ENCODE results near the gene TUBB.

The TUBB gene

DNA sequence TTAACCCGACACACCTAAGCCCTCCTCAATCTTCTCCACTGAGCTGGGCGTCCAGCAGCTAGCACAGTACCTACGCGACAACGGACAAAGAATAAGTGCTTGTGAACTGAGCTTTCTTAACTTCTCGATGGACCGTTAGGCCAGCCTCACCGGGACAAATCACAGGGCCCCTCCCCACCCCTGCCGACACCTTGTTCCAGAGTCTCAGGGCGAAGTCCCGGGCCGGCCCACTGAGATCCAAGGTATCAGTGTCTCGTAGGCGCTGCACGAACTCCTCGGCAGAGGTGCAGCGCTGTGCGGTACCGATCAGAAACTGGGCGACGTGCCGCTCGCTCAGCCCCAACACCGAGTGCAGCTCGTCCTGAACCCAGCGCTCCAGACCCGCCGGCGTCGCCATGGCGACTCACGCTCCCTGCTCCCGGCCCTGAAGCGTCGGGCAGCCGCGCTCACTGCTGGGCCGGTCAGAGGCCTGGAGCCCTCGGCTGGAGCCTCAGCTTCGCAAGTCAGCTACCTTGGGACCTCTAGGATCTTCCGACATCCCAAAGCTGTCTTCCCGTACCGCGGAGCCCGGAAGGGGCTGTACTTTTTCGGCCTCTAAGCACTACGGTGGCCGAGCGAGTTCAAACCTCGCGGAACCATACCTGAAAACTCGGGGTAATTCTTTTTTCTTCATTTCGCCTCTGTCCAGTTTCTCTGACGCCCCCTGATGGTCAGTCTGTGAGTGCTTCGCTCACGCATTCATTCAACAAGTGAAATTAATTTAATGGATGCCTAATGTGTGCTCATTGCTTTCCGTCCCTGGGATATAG is 47.5 kb upstream of the TUBB start, which contains the start of gene DHX16 (continued):
- TF ChIP-seq, protein P1, sequence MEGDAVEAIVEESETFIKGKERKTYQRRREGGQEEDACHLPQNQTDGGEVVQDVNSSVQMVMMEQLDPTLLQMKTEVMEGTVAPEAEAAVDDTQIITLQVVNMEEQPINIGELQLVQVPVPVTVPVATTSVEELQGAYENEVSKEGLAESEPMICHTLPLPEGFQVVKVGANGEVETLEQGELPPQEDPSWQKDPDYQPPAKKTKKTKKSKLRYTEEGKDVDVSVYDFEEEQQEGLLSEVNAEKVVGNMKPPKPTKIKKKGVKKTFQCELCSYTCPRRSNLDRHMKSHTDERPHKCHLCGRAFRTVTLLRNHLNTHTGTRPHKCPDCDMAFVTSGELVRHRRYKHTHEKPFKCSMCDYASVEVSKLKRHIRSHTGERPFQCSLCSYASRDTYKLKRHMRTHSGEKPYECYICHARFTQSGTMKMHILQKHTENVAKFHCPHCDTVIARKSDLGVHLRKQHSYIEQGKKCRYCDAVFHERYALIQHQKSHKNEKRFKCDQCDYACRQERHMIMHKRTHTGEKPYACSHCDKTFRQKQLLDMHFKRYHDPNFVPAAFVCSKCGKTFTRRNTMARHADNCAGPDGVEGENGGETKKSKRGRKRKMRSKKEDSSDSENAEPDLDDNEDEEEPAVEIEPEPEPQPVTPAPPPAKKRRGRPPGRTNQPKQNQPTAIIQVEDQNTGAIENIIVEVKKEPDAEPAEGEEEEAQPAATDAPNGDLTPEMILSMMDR (tag by site-specific recombination; IDR thresholded peaks at IDR 0.05) = peak; percentile 81; the same call in 1 of the 2 replicates
- peak; percentile 78 for TF ChIP-seq ZNF629 (tag by site-specific recombination; IDR thresholded peaks at IDR 0.05)
- TF ChIP-seq ZNF391 (tag by site-specific recombination; IDR thresholded peaks at IDR 0.05; ENCODE audit: borderline replicate concordance, low read depth) = peak; percentile 76; the same call in 1 of the 2 replicates
- peak; percentile 61; the same call in 1 of the 2 replicates for TF ChIP-seq ZNF558 (tag by site-specific recombination; IDR thresholded peaks at IDR 0.05)
- TF ChIP-seq, protein P2, sequence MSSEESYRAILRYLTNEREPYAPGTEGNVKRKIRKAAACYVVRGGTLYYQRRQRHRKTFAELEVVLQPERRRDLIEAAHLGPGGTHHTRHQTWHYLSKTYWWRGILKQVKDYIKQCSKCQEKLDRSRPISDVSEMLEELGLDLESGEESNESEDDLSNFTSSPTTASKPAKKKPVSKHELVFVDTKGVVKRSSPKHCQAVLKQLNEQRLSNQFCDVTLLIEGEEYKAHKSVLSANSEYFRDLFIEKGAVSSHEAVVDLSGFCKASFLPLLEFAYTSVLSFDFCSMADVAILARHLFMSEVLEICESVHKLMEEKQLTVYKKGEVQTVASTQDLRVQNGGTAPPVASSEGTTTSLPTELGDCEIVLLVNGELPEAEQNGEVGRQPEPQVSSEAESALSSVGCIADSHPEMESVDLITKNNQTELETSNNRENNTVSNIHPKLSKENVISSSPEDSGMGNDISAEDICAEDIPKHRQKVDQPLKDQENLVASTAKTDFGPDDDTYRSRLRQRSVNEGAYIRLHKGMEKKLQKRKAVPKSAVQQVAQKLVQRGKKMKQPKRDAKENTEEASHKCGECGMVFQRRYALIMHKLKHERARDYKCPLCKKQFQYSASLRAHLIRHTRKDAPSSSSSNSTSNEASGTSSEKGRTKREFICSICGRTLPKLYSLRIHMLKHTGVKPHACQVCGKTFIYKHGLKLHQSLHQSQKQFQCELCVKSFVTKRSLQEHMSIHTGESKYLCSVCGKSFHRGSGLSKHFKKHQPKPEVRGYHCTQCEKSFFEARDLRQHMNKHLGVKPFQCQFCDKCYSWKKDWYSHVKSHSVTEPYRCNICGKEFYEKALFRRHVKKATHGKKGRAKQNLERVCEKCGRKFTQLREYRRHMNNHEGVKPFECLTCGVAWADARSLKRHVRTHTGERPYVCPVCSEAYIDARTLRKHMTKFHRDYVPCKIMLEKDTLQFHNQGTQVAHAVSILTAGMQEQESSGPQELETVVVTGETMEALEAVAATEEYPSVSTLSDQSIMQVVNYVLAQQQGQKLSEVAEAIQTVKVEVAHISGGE (tag by site-specific recombination; conservative IDR thresholded peaks at IDR 0.05; ENCODE audit: low read depth) = peak; percentile 92
- no peak for TF ChIP-seq HOXA7 (CRISPR knock-in tag; IDR thresholded peaks at IDR 0.05; ENCODE audit: borderline replicate concordance)
- TF ChIP-seq ZNF548 (tag by site-specific recombination; IDR thresholded peaks at IDR 0.05) = no peak
- TF ChIP-seq ZNF658 (tag by site-specific recombination; IDR thresholded peaks at IDR 0.05) = 0 out of 2 replicates have a peak, but pooled peaks have one; percentile 48
- TF ChIP-seq, protein P3, sequence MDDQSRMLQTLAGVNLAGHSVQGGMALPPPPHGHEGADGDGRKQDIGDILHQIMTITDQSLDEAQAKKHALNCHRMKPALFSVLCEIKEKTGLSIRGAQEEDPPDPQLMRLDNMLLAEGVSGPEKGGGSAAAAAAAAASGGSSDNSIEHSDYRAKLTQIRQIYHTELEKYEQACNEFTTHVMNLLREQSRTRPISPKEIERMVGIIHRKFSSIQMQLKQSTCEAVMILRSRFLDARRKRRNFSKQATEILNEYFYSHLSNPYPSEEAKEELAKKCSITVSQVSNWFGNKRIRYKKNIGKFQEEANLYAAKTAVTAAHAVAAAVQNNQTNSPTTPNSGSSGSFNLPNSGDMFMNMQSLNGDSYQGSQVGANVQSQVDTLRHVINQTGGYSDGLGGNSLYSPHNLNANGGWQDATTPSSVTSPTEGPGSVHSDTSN (CRISPR knock-in tag; IDR thresholded peaks at IDR 0.05) = peak; percentile 94; the same call in 1 of the 2 replicates
- TF ChIP-seq, protein P4, sequence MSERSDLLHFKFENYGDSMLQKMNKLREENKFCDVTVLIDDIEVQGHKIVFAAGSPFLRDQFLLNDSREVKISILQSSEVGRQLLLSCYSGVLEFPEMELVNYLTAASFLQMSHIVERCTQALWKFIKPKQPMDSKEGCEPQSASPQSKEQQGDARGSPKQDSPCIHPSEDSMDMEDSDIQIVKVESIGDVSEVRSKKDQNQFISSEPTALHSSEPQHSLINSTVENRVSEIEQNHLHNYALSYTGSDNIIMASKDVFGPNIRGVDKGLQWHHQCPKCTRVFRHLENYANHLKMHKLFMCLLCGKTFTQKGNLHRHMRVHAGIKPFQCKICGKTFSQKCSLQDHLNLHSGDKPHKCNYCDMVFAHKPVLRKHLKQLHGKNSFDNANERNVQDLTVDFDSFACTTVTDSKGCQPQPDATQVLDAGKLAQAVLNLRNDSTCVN (tag by site-specific recombination; optimal IDR thresholded peaks at IDR 0.05) = peak; percentile 31
- no peak for TF ChIP-seq ZNF701 (tag by site-specific recombination; IDR thresholded peaks at IDR 0.05)
- TF ChIP-seq, protein P5, sequence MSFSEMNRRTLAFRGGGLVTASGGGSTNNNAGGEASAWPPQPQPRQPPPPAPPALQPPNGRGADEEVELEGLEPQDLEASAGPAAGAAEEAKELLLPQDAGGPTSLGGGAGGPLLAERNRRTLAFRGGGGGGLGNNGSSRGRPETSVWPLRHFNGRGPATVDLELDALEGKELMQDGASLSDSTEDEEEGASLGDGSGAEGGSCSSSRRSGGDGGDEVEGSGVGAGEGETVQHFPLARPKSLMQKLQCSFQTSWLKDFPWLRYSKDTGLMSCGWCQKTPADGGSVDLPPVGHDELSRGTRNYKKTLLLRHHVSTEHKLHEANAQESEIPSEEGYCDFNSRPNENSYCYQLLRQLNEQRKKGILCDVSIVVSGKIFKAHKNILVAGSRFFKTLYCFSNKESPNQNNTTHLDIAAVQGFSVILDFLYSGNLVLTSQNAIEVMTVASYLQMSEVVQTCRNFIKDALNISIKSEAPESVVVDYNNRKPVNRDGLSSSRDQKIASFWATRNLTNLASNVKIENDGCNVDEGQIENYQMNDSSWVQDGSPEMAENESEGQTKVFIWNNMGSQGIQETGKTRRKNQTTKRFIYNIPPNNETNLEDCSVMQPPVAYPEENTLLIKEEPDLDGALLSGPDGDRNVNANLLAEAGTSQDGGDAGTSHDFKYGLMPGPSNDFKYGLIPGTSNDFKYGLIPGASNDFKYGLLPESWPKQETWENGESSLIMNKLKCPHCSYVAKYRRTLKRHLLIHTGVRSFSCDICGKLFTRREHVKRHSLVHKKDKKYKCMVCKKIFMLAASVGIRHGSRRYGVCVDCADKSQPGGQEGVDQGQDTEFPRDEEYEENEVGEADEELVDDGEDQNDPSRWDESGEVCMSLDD (tag by site-specific recombination; IDR thresholded peaks at IDR 0.05) = peak; percentile 54; the same call in 1 of the 2 replicates
- TF ChIP-seq ZBTB48 (tag by site-specific recombination; IDR thresholded peaks at IDR 0.05) = peak; percentile 58; the same call in 1 of the 2 replicates
- TF ChIP-seq ZSCAN30 (tag by site-specific recombination; IDR thresholded peaks at IDR 0.05) = peak; percentile 73
- TF ChIP-seq KLF7 (tag by site-specific recombination; IDR thresholded peaks at IDR 0.05; ENCODE audit: borderline replicate concordance) = no peak; the same call in 1 of the 2 replicates
- TF ChIP-seq, protein P6, sequence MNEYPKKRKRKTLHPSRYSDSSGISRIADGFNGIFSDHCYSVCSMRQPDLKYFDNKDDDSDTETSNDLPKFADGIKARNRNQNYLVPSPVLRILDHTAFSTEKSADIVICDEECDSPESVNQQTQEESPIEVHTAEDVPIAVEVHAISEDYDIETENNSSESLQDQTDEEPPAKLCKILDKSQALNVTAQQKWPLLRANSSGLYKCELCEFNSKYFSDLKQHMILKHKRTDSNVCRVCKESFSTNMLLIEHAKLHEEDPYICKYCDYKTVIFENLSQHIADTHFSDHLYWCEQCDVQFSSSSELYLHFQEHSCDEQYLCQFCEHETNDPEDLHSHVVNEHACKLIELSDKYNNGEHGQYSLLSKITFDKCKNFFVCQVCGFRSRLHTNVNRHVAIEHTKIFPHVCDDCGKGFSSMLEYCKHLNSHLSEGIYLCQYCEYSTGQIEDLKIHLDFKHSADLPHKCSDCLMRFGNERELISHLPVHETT (tag by site-specific recombination; IDR thresholded peaks at IDR 0.05) = peak; percentile 66; the same call in 1 of the 2 replicates
- TF ChIP-seq ZNF76 (tag by site-specific recombination; IDR thresholded peaks at IDR 0.05; ENCODE audit: borderline replicate concordance, low read depth) = peak; percentile 38; the same call in 1 of the 2 replicates
- TF ChIP-seq, protein P7, sequence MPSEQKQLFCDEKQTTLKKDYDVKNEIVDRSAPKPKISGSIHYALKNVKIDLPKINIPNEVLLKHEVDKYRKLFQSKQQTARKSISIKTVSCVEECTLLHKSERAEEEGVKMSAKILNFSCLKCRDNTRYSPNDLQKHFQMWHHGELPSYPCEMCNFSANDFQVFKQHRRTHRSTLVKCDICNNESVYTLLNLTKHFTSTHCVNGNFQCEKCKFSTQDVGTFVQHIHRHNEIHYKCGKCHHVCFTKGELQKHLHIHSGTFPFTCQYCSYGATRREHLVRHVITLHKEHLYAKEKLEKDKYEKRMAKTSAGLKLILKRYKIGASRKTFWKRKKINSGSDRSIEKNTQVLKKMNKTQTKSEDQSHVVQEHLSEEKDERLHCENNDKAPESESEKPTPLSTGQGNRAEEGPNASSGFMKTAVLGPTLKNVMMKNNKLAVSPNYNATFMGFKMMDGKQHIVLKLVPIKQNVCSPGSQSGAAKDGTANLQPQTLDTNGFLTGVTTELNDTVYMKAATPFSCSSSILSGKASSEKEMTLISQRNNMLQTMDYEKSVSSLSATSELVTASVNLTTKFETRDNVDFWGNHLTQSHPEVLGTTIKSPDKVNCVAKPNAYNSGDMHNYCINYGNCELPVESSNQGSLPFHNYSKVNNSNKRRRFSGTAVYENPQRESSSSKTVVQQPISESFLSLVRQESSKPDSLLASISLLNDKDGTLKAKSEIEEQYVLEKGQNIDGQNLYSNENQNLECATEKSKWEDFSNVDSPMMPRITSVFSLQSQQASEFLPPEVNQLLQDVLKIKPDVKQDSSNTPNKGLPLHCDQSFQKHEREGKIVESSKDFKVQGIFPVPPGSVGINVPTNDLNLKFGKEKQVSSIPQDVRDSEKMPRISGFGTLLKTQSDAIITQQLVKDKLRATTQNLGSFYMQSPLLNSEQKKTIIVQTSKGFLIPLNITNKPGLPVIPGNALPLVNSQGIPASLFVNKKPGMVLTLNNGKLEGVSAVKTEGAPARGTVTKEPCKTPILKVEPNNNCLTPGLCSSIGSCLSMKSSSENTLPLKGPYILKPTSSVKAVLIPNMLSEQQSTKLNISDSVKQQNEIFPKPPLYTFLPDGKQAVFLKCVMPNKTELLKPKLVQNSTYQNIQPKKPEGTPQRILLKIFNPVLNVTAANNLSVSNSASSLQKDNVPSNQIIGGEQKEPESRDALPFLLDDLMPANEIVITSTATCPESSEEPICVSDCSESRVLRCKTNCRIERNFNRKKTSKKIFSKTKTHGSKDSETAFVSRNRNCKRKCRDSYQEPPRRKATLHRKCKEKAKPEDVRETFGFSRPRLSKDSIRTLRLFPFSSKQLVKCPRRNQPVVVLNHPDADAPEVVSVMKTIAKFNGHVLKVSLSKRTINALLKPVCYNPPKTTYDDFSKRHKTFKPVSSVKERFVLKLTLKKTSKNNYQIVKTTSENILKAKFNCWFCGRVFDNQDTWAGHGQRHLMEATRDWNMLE (tag by site-specific recombination; conservative IDR thresholded peaks at IDR 0.05; ENCODE audit: low read depth) = peak; percentile 48; the same call in 1 of the 2 replicates
- no peak for TF ChIP-seq ZFP3 (tag by site-specific recombination; IDR thresholded peaks at IDR 0.05; ENCODE audit: low read depth)
- TF ChIP-seq SALL2 (tag by site-specific recombination; IDR thresholded peaks at IDR 0.05; ENCODE audit: borderline replicate concordance) = no peak
